KOPT-K1 (cell line): Measurements from ENCODE around the gene DISC1.

ENCODE experiments used
- H3K27ac ChIP-seq: fragments of 200-600 bp; sonication (generic); 2 replicates; pipeline ENCODE4 v1.5.1; 2016; ENCODE audit warnings: antibody characterized with exemption, mild to moderate bottlenecking, low read depth, low read length; ENCODE audit not compliant: poor library complexity, severe bottlenecking
- H3K36me3 ChIP-seq: fragments of 200-600 bp; sonication (generic); 2 replicates; pipeline ENCODE4 v1.5.1; 2017; ENCODE audit warnings: antibody characterized with exemption, mild to moderate bottlenecking, low read length, moderate library complexity; ENCODE audit not compliant: insufficient read depth
- H3K9me3 ChIP-seq: fragments of 200-600 bp; sonication (generic); 2 replicates; pipeline ENCODE4 v1.5.1; 2017; ENCODE audit warnings: antibody characterized with exemption, low read length, mild to moderate bottlenecking; ENCODE audit not compliant: insufficient read depth, poor library complexity, severe bottlenecking

Gene DISC1

DNA sequence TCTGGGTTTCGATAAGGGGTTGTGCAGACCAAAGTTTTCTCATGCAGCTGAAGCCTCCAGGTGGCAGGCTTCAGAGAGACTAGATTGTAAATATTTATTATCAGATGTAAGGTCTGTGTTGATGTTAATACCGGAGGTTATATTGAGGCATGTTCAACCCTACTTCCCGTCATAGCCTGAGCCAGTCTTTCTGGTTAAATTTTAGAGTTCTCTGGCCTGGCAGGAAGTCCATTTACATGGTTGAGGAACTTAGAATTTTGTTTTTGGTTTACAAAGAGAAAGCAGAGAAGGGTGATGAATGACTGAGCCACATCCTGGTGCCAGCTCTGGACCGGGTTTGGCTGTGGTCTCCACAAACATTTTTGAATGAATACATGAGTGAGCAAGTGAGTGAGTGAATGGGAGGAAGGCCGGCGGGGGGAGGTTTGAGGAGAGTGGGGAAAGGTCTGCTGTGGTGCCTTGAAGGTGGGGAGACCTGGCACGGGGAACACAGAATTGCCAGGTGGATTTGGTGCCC, 218.5 kb downstream of the DISC1 start:
- H3K36me3 ChIP-seq: no peaks in the 10 kb centered on the region
- H3K27ac ChIP-seq: no peak overlapping the region
- no peaks in the 10 kb centered on the region for H3K9me3 ChIP-seq

DNA sequence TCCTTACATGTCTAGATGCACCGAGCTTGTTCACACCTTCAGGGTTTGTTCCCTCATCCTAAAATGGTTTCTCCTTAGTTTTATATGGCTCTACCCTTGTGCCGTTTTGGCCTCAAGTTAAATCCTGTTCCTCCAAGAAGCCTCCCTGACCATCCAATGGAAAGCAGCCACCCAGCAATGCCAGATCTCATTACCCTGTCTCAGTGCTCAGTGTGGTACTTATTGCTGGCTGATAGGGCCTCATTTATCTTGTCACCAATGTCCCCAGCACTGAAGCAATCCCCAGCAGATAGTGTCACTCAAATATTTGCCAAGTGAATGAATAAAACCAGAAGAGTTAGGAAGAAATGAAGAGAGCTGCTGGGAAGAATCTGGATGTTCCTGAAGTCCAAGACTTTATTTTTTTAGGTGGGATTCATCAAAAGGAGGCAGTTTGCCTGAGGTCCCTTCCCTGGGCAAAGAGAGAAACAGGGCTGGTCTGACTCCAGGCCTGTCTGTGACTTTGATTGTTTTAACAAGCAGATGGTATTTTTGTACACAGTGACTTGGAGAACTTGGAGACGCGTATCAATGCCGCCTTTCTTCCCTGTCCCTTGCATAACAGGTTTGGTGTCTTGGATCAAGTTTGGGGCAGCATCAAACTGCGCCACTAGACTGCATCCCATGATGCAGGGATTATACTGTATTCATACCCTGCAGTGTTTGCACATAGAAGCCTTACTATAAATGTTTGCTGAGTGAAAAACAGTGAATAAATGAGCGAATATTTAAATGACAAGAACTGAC, 221.2 kb downstream of the DISC1 start:
- Histone ChIP-seq H3K9me3 (no peaks in the 10 kb centered on the region), H3K27ac (no peak overlapping the region), H3K36me3 (no peaks in the 10 kb centered on the region)

DNA sequence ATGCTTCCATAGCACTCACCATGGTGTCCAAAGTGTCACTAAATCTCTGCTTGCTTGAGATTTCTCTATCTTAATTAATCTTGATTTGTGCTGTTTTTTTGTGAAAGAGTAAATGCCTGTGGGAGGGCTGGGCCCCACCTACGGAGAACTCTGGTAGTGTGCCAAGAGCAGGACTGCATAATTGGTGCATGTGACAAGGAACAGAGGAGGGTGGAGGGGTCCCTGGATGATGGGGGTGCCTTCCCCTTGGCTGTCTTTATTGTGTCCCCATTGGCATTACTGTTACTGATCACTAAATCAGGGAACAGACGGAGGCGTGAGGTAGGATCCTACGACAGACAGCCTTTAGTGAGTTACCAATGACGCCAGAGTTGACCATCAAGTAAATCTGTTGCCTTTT, 223.4 kb downstream of the DISC1 start:
- Histone ChIP-seq H3K27ac (no peak overlapping the region), H3K36me3 (no peaks in the 10 kb centered on the region), H3K9me3 (no peaks in the 10 kb centered on the region)

DNA sequence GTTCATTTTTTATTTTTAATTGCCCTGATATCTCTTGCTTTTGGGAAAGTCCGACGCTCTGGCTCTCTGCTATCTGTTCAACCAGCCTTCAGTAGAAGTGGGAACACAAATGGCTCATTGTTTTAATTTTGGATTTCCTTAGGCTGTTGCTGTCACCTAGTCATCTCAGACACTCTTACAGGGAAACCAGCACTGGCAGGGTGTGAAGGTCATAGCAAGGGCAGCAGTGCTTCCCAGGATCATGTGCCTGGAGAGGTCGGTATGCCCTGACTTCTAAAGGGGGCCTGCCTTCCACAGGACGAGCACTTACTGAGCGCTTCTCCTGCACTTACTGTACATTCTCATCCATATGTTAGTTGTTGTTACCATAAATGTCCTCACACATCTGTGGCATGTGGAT, 224.2 kb downstream of the DISC1 start:
- no peaks in the 10 kb centered on the region for H3K36me3 ChIP-seq
- no peaks in the 10 kb centered on the region for H3K9me3 ChIP-seq
- H3K27ac ChIP-seq: no peak overlapping the region

DNA sequence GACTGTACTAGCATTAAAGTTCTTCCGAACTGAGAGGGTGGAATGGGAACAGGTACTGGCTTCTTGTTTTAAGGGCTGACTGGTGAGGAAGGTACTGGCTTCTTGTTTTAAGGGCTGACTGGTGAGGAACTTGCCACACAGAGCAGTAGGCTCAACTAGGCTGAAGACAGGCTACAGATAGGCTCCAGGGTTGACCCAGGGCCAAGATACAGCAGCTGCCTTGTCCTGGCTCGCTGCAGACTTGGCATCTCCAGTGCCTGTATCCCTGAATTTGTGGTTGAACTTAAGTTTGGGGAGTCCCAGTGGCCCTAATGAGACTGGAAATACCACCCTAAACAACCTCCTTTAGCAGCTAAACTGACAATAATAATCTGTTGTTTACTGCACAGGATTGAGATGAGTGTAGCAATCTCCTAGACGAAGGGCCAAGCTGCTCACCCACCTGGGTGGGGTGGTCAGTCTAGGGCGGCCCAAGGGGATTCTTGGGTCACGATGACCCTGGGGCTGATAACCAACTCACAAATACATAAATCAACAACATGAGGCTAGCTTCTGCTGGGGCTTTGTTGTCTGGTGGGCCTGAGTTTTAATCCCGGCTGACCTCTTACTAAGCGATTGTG, 227.1 kb downstream of the DISC1 start:
- no peaks in the 10 kb centered on the region for H3K36me3 ChIP-seq
- no peaks in the 10 kb centered on the region for H3K9me3 ChIP-seq
- no peak overlapping the region for H3K27ac ChIP-seq

DNA sequence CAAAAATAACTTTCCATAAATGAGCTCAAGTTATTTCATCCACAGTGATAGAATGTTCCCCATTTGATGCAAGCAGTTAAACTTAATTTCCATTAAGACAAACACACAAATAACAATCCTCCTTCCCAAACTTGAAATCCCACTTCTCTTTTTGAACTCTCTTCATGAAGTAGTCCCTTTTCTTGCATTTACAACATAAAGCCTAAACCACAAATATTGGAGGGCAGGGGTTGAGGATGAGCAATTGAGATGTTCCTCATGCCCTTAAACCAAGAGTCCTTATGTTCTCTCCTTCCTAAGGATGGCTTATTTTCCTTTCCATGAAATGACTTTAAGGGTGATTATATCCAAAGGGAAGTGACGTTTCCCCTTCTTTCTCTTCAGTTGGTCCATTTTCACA, 228.8 kb downstream of the DISC1 start:
- Histone ChIP-seq H3K9me3 (no peaks in the 10 kb centered on the region), H3K27ac (no peak overlapping the region), H3K36me3 (no peaks in the 10 kb centered on the region)

DNA sequence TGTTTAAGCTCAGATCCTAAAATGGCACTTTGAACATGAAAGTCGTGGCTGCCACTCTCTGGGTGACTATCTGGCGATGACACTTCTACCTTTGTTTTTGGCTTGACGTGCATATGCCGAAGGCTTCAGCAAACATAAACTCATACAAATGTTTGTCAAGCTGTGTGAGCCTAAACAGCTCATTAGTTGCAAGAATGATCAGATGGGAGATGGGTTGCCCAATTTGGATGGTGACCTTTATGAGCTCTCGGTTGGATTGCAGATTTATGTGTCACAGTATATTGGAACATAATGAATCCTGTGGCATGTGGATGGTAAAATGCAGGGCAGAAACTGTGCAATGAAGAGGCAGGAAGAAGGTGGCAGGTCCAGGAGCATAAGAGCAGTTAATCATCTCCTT, 229.3 kb downstream of the DISC1 start:
- no peak overlapping the region for H3K27ac ChIP-seq
- H3K9me3 ChIP-seq: no peaks in the 10 kb centered on the region
- no peaks in the 10 kb centered on the region for H3K36me3 ChIP-seq

DNA sequence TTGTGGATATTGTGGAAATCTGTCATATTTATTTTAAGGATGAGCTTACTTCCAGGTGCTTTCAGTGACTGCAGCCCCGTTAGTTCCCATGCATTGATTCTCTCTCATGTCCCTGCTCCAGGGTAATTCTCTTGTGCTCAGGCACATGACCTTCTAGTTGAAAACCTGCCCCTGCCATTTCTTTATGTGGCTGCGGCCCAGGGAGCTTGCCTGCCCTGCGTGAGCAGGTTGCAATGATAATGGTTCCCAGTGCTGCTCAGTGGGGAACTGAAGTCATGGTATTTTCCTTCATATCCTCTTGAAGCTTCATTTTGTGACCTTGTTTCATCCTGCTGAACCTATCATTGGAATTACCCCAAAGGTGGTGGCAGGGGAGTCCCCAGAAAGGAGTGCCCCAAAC, 229.8 kb downstream of the DISC1 start:
- H3K27ac ChIP-seq: no peak overlapping the region
- H3K36me3 ChIP-seq: no peaks in the 10 kb centered on the region

DNA sequence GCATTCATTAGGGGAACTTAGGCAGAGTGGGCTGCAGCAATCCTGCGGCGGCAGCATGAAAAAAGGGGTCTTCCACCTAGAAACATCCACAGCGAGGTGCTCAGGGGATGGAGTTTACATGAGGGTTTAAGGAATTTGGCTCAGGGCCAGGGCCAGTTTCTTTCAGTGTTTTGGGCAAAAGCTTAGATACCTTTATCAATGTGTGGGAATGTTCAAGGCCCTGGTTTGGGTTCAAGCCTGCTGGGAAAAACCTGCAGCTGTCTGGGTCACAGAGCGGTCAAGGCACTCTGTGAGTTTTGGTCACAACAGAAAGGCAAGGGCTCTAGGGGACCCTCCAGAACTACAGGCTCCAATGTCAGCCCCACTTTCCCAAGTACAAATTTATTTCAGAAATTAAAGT, 230.3 kb downstream of the DISC1 start:
- Histone ChIP-seq H3K36me3 (no peaks in the 10 kb centered on the region), H3K27ac (no peak overlapping the region), H3K9me3 (no peaks in the 10 kb centered on the region)

More for the DNA sequence above, 229.8 kb downstream of the DISC1 start:
- H3K9me3 ChIP-seq: no peaks in the 10 kb centered on the region

DNA sequence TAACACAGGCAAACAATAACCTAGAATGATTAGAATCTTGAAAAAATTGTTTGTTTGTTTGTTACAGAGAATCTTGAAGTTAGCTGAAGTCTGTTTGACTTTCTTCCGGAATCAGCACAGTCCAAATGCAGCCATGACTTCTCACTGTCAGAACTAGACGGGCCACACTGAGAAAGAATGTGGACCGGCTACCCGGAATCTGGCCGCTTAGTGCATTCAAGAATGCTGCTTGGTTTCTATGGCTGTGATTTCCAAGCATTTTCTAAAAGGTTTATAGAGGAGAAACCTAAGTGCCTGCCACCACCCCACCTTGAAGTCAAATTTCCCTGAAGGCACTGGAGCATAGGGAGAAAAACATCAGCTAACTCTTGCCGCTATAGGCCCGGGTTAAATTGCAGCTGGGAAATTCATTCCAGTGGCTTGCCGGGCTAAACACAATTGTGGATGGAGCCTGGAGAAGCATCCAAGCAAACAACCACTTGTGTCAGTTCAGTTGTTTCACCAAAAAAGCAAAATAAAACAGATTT, 231.1 kb downstream of the DISC1 start:
- Histone ChIP-seq H3K9me3 (no peaks in the 10 kb centered on the region), H3K27ac (no peak overlapping the region), H3K36me3 (no peaks in the 10 kb centered on the region)

DNA sequence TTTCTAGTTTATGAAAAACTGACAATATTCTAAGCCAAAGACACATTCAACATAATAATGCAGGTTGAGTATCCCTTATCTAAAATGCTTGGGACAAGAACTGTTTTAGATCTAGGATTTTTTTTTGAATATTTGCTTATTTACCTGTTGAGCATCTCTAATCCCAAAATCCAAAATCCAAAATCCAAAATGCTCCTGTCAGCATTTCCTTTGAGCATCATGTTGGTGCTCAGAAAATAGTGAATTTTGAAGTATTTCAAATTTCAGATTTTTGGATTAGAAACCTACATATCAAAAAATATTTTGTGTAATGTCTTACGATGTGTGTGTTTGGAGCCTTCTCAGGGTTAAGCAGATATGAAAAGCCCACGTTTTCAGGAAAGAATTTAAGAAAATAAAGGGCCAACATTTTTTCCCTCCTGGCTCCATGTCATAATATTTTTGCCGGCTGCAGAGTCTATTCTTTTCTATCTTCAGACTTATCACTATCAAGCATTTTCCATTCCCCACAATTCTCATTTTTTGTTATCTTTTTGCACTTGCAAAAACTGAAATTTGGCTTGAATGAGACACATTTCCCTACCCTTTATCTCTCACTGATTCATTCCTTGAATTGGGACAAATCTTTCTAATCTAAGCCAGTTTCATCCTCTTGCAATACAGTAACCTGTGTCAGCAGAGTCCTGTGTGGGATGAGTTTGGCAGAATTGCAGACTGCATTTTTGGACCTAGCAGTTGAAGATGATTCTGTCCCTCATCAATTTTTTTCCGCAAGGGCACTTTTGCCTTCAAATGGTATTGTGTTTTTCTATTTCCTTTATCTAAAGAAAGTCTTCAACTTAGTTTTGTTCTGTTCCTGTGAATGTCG, 233.9 kb downstream of the DISC1 start:
- no peak overlapping the region for H3K27ac ChIP-seq
- no peaks in the 10 kb centered on the region for H3K9me3 ChIP-seq
- no peaks in the 10 kb centered on the region for H3K36me3 ChIP-seq

DNA sequence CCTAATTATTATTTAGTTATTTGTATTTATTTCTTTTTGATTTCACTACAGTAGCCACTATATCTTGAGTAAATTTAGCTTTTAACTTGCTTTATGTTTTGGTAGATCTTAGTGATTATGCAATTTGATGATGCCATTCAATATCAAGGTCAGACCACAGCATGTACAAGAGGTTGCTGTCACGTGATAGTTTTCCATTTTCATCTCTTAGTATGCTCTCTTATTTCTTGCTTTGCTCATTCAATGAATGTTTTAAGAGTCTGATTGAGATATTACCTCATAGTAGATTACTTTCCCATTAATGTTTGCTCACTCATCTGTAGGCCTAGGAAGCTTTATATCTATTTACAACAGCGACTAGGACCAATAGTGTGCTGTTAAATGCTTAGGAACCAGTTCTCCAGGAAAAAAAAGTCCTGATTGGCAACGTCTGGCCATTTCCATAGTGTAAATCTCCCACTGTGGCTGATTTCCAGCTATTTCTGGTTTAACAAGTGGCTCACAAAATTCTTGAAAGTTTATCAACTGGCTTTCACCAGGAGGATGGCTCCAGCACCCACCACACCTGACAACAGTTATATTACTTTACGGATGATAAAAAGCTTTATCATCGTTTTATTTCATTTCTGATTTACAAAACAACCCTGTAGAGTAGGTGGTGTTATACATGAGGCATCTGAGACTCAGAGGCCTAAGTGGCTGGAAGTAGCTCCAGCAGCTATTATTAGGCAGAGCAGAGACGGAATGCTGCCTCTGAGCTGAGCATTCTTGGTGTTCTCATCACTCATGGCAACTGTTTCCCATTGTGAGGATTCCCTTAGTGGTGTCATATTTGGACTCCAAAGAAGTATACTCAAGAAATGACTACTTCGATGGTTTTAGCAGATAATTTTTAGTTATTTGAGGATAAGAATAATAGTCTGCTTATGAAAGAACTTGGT, 235.2 kb downstream of the DISC1 start:
- Histone ChIP-seq H3K9me3 (no peaks in the 10 kb centered on the region), H3K27ac (no peak overlapping the region), H3K36me3 (no peaks in the 10 kb centered on the region)

DNA sequence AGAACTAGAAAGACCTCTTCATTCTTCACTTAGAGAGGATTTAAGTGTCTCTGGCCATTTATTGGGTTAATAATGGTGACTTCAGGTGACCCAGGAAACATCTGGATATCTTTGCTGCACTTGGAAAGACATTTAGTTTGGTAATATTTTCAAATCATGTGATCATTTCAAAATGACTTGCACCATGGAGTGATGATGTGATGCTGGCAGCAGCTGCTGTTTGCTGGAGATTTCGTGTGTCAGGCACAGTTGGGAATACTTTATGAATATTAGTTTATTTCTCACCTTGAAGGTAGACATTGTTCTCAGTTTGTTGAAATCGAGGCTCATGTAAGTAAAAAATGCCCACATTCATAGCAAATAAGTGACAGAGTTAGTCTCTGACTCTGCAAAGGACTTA, 236.0 kb downstream of the DISC1 start:
- Histone ChIP-seq H3K9me3 (no peaks in the 10 kb centered on the region), H3K36me3 (no peaks in the 10 kb centered on the region), H3K27ac (no peak overlapping the region)

DNA sequence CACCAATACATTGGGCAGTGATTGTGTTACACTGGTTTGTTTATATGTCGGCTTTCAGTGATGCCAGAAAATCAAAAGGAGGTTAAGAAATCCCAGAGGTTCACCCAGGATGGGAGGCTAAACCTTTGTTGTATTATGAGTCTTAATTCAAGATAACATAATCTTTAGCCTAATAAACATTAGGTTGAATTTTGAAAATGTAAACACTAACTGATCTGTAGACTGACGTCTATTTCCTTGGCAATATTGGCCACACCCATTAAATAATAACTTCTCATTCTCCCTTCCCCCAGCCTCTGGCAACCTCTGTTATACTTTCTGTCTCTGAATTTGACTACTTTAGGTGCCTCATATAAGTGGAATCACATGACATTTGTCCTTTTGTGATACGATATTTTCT, 238.7 kb downstream of the DISC1 start:
- Histone ChIP-seq H3K27ac (no peak overlapping the region), H3K9me3 (no peaks in the 10 kb centered on the region), H3K36me3 (no peaks in the 10 kb centered on the region)
